Measurements from ENCODE around the gene INO80E.
"Not testable (repeated sequence)": the region's sequence is repeated elsewhere in the genome, so short reads cannot be mapped to it uniquely, and the experiment has no call there.

Gene INO80E

GRCh38 chr16:29995911-29996765, at the start of gene INO80E:
INO80E (plus strand) TSS chr16:29996241; CDS start chr16:29996311, 70 bp downstream.
- H3K36me3 ChIP-seq (ENCODE audit: control insufficient read depth in 2 of 2, insufficient read depth in 2 of 2, low read length in 2 of 2): peaks cover 13 to 24% of the 10 kb centered on the region in 2 donors
- peak within 1 kb of the TSS; percentile 96 to 98 for H3K9ac ChIP-seq (ENCODE audit: low read length in 2 of 2)
- H3K4me3 ChIP-seq (ENCODE audit: low read length in 2 of 2): peak within 1 kb of the TSS; percentile 89 to 96
- H3K9me3 ChIP-seq (ENCODE audit: control insufficient read depth in 2 of 2, low read length in 2 of 2): no peaks in the 10 kb centered on the region
- no peaks in the 10 kb centered on the region for H3K27me3 ChIP-seq (ENCODE audit: control insufficient read depth in 1 of 2, insufficient read depth in 2 of 2, low read length in 2 of 2)
- H3K4me1 ChIP-seq (ENCODE audit: control insufficient read depth, insufficient read depth, low read length): peaks cover 22% of the 10 kb centered on the region
- H3K27ac ChIP-seq (ENCODE audit: low read length): peak within 1 kb of the TSS; percentile 99

DNA sequence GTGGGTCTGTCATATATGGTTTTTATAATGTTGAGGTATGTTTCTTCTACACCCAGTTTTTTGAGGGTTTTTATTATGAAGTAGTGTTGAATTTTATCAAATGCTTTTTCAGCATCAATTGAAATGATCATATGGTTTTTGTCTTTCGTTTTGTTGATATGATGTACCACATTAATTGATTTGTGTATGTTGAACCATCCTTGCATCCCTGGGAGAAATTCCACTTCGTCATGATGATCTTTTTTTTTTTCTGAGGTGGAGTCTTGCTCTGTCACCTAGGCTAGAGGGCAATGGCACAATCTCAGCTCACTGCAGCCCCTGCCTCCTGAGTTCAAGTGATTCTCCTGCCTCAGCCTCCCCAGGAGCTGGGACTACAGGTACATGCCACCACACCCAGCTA, 48.1 kb upstream of the INO80E start:
- no peaks in the 10 kb centered on the region for H3K4me1 ChIP-seq (ENCODE audit: control insufficient read depth, insufficient read depth, low read length)
- no peak overlapping the region for H3K27ac ChIP-seq (ENCODE audit: low read length)
- no peaks in the 10 kb centered on the region for H3K9me3 ChIP-seq (ENCODE audit: control insufficient read depth in 2 of 2, low read length in 2 of 2)
- H3K4me3 ChIP-seq (ENCODE audit: low read length in 2 of 2): no peak overlapping the region
- no peak overlapping the region for H3K9ac ChIP-seq (ENCODE audit: low read length in 2 of 2)
- H3K36me3 ChIP-seq (ENCODE audit: control insufficient read depth in 2 of 2, insufficient read depth in 2 of 2, low read length in 2 of 2): no peaks in the 10 kb centered on the region
- H3K27me3 ChIP-seq (ENCODE audit: control insufficient read depth in 1 of 2, insufficient read depth in 2 of 2, low read length in 2 of 2): peaks cover 0 to 2% of the 10 kb centered on the region in 2 donors

DNA sequence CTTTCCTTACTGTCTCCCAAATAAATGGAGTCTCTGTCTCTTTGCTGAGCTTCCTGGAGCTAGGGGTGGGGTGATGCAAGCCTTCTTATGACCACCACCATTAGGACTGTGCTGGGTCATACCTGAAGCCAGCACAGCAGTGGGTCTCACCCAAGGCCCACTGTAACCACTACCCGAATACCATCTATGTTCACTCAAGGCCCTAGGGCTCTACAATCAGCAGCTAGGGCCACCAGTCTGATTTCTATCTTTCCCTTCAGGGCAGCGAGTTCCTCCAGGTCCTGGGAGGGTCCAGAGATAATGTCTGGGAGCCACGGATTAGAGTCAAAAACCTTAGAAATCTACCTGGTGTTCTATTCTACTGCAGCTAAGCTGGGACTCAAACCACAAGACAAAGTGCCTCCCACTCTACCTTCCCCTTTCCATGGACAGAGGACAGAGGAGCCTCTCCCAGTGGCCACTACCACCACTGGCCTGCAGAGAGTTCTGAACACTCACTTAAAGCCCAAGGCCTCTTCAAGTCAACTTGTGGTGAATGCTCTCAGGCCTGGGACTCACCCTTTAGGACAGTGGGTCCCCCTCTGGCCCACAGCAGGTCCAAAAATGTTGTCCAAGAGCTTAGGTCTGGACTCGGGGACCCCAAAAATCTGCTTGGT, 45.1 kb upstream of the INO80E start:
- H3K36me3 ChIP-seq (ENCODE audit: control insufficient read depth in 2 of 2, insufficient read depth in 2 of 2, low read length in 2 of 2): no peaks in the 10 kb centered on the region
- peaks cover 0 to 2% of the 10 kb centered on the region in 2 donors for H3K27me3 ChIP-seq (ENCODE audit: control insufficient read depth in 1 of 2, insufficient read depth in 2 of 2, low read length in 2 of 2)
- no peaks in the 10 kb centered on the region for H3K4me1 ChIP-seq (ENCODE audit: control insufficient read depth, insufficient read depth, low read length)
- H3K4me3 ChIP-seq (ENCODE audit: low read length in 2 of 2): no peak overlapping the region
- H3K9ac ChIP-seq (ENCODE audit: low read length in 2 of 2): no peak overlapping the region
- H3K9me3 ChIP-seq (ENCODE audit: control insufficient read depth in 2 of 2, low read length in 2 of 2): no peaks in the 10 kb centered on the region
- H3K27ac ChIP-seq (ENCODE audit: low read length): no peak overlapping the region

DNA sequence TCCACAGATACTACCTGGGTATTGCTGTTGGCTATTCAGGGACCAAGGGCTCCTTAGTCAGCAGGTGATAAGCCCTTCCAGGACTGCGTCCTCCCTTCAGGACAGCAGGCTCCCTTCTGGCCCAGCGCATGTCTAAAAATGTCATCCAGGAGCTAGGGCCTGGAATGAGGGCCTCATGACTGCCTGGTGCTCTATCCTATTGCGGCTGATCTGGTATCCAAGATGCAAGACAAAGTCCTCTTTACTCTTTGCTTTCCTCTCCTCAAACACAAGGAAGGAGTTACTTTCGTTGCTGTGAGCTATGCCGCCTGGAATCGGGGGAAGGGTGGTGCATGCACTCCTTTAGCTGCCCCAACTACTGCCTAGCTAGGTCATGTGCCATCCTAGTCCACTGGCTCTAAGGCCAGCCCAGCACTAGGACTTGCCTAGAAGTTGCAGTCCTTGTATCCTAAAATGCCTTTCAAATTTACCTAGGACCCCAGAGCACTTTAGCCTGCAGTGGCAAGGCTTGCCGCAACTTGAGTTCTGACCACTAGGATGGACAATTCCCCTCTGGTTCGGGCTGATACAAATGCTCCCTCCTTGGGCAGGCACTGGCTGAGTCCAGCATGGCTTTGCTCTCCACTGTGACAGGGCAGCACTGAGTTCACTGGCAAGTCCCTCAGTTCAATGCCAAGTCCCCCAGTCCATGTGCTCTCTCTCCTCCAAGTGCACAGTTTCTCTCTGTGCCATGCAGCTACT, 44.2 kb upstream of the INO80E start:
- no peak overlapping the region for H3K9ac ChIP-seq (ENCODE audit: low read length in 2 of 2)
- H3K36me3 ChIP-seq (ENCODE audit: control insufficient read depth in 2 of 2, insufficient read depth in 2 of 2, low read length in 2 of 2): no peaks in the 10 kb centered on the region
- H3K4me3 ChIP-seq (ENCODE audit: low read length in 2 of 2): no peak overlapping the region
- H3K27ac ChIP-seq (ENCODE audit: low read length): no peak overlapping the region
- H3K9me3 ChIP-seq (ENCODE audit: control insufficient read depth in 2 of 2, low read length in 2 of 2): no peaks in the 10 kb centered on the region
- peaks cover 0 to 2% of the 10 kb centered on the region in 2 donors for H3K27me3 ChIP-seq (ENCODE audit: control insufficient read depth in 1 of 2, insufficient read depth in 2 of 2, low read length in 2 of 2)
- H3K4me1 ChIP-seq (ENCODE audit: control insufficient read depth, insufficient read depth, low read length): no peaks in the 10 kb centered on the region

GRCh38 chr16:29958756-29959155, 37.3 kb upstream of the INO80E start:
- H3K27me3 ChIP-seq (ENCODE audit: control insufficient read depth in 1 of 2, insufficient read depth in 2 of 2, low read length in 2 of 2): no peaks in the 10 kb centered on the region
- no peak overlapping the region for H3K4me3 ChIP-seq (ENCODE audit: low read length in 2 of 2)
- H3K27ac ChIP-seq (ENCODE audit: low read length): no peak overlapping the region
- no peaks in the 10 kb centered on the region for H3K36me3 ChIP-seq (ENCODE audit: control insufficient read depth in 2 of 2, insufficient read depth in 2 of 2, low read length in 2 of 2)
- no peak overlapping the region for H3K9ac ChIP-seq (ENCODE audit: low read length in 2 of 2)
- no peaks in the 10 kb centered on the region for H3K9me3 ChIP-seq (ENCODE audit: control insufficient read depth in 2 of 2, low read length in 2 of 2)
- peaks cover 16% of the 10 kb centered on the region for H3K4me1 ChIP-seq (ENCODE audit: control insufficient read depth, insufficient read depth, low read length)

- Histone ChIP-seq H3K36me3 (ENCODE audit: control insufficient read depth in 2 of 2, insufficient read depth in 2 of 2, low read length in 2 of 2) (no peaks in the 10 kb centered on the region), H3K27ac (ENCODE audit: low read length) (no peak overlapping the region), H3K9ac (ENCODE audit: low read length in 2 of 2) (no peak overlapping the region), H3K4me3 (ENCODE audit: low read length in 2 of 2) (no peak overlapping the region), H3K27me3 (ENCODE audit: control insufficient read depth in 1 of 2, insufficient read depth in 2 of 2, low read length in 2 of 2) (no peaks in the 10 kb centered on the region), H3K9me3 (ENCODE audit: control insufficient read depth in 2 of 2, low read length in 2 of 2) (no peaks in the 10 kb centered on the region), H3K4me1 (ENCODE audit: control insufficient read depth, insufficient read depth, low read length) (peaks cover 16% of the 10 kb centered on the region)
Measured at GRCh38 chr16:29959293-29959692, 36.7 kb upstream of the INO80E start.

GRCh38 chr16:29959821-29960220, 36.2 kb upstream of the INO80E start:
- H3K4me1 ChIP-seq (ENCODE audit: control insufficient read depth, insufficient read depth, low read length): peaks cover 16% of the 10 kb centered on the region
- H3K27ac ChIP-seq (ENCODE audit: low read length); H3K9ac ChIP-seq (ENCODE audit: low read length in 2 of 2); H3K4me3 ChIP-seq (ENCODE audit: low read length in 2 of 2); H3K27me3 ChIP-seq (ENCODE audit: control insufficient read depth in 1 of 2, insufficient read depth in 2 of 2, low read length in 2 of 2); H3K36me3 ChIP-seq (ENCODE audit: control insufficient read depth in 2 of 2, insufficient read depth in 2 of 2, low read length in 2 of 2); H3K9me3 ChIP-seq (ENCODE audit: control insufficient read depth in 2 of 2, low read length in 2 of 2): not testable (repeated sequence)

DNA sequence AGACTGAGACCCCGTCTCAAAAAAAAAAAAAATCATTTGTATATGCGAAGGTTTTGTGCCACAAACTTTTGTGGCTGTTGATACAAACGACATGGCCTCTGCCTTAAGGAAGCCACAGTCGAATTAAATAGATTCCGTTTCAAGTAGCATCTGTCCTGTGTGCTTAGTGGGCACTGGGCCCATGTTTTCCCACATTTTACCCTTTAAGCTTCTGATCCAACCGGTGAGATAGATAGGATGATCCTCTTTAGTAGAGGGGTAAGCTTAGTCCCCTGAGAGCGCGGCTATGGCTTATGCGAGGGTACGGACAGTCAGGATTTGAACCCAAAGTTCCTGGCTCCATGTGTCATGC, 34.9 kb upstream of the INO80E start:
- H3K4me3 ChIP-seq (ENCODE audit: low read length in 2 of 2): peak overlapping the region; percentile 81 to 91
- H3K9ac ChIP-seq (ENCODE audit: low read length in 2 of 2): peak overlapping the region; percentile 84 to 93
- H3K27me3 ChIP-seq (ENCODE audit: control insufficient read depth in 1 of 2, insufficient read depth in 2 of 2, low read length in 2 of 2): no peaks in the 10 kb centered on the region
- H3K27ac ChIP-seq (ENCODE audit: low read length): peak overlapping the region; percentile 88
- peaks cover 16% of the 10 kb centered on the region for H3K4me1 ChIP-seq (ENCODE audit: control insufficient read depth, insufficient read depth, low read length)
- H3K36me3 ChIP-seq (ENCODE audit: control insufficient read depth in 2 of 2, insufficient read depth in 2 of 2, low read length in 2 of 2): no peaks in the 10 kb centered on the region
- H3K9me3 ChIP-seq (ENCODE audit: control insufficient read depth in 2 of 2, low read length in 2 of 2): no peaks in the 10 kb centered on the region

GRCh38 chr16:29961479-29962343, 34.3 kb upstream of the INO80E start, which contains the start of gene TMEM219:
TMEM219 (plus strand) TSS chr16:29962079; CDS start chr16:29963144, 1,065 bp downstream.
- H3K4me3 ChIP-seq (ENCODE audit: low read length in 2 of 2): peak within 1 kb of the TSS; percentile 81 to 91
- H3K9me3 ChIP-seq (ENCODE audit: control insufficient read depth in 2 of 2, low read length in 2 of 2): no peaks in the 10 kb centered on the region

More at GRCh38 chr16:29961479-29962343, 34.3 kb upstream of the INO80E start, which contains the start of gene TMEM219:
- peak within 1 kb of the TSS; percentile 88 for H3K27ac ChIP-seq (ENCODE audit: low read length)
- H3K9ac ChIP-seq (ENCODE audit: low read length in 2 of 2): peak within 1 kb of the TSS; percentile 84 to 93
- H3K27me3 ChIP-seq (ENCODE audit: control insufficient read depth in 1 of 2, insufficient read depth in 2 of 2, low read length in 2 of 2): no peaks in the 10 kb centered on the region
- H3K4me1 ChIP-seq (ENCODE audit: control insufficient read depth, insufficient read depth, low read length): peaks cover 16% of the 10 kb centered on the region
- H3K36me3 ChIP-seq (ENCODE audit: control insufficient read depth in 2 of 2, insufficient read depth in 2 of 2, low read length in 2 of 2): no peaks in the 10 kb centered on the region
